Stimulated activated naive CD8-positive, alpha-beta T cell treated with anti-CD3 and anti-CD28 coated beads, Interleukin-15, Interleukin-2, amounts not matched to agents 100 ng/mL and 50 ng/mL, for 24 hours (primary cell): ENCODE results near the gene SAPCD2.

ENCODE experiments used
- H3K27ac Mint-ChIP-seq: one replicate; pipeline ENCODE4 v1.8.0; 2021; ENCODE audit warnings: mild to moderate bottlenecking, mixed read lengths
- H3K27me3 Mint-ChIP-seq: one replicate; pipeline ENCODE4 v1.8.0; 2021; ENCODE audit warnings: mixed read lengths
- H3K36me3 Mint-ChIP-seq: one replicate; pipeline ENCODE4 v1.8.0; 2021; ENCODE audit warnings: low read depth, mixed read lengths
- H3K4me1 Mint-ChIP-seq: one replicate; pipeline ENCODE4 v1.8.0; 2021; ENCODE audit warnings: low read depth, mixed read lengths
- H3K4me3 Mint-ChIP-seq: one replicate; pipeline ENCODE4 v1.8.0; 2021; ENCODE audit warnings: mild to moderate bottlenecking, mixed read lengths
- H3K9me3 Mint-ChIP-seq: one replicate; pipeline ENCODE4 v1.8.0; 2021; ENCODE audit warnings: mixed read lengths

The SAPCD2 gene

DNA sequence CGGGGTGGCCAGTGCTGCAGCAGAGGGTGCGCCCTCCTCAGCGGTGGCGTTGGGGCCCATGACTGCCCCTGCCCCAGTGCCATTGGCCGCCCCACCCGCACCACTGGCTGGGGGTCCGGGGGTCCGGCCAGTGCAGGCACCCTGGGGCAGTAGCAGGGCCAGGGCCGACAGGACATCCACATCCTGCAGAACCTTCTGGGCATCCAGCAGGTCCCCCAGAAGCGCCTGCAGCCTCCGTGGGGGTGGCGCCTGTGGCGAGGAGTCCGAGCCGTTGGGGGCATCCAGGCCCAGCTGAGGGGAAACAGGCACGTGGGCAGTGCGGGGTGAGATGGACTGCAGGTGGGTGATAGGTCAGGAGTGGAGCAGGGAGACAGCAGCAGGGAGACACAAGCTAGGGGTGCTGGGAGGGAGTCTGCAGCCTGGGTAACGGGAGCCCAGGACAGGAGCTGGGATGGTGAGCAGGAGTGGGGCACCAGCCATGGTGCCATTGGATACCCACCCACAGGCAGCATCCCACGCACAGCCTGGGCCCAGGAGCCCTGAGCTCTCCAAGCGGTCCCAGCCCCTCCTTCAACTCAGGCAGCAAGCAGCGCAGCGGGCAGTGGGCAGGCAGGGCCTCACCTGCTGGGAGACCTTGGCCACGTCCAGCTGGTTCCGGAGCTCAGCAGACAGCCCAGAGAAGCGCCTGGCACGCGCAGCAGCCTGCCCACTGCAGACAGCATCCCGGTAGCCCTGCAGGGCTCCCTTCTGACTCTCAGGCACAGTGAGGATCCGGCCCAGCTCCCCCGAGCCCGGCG, 49.4 kb downstream of the SAPCD2 start:
- Mint-ChIP-seq H3K36me3 (peaks cover 4% of the 10 kb centered on the region), H3K4me1 (no peaks in the 10 kb centered on the region), H3K27ac (no peak overlapping the region), H3K27me3 (no peaks in the 10 kb centered on the region), H3K9me3 (no peaks in the 10 kb centered on the region), H3K4me3 (no peak overlapping the region)

DNA sequence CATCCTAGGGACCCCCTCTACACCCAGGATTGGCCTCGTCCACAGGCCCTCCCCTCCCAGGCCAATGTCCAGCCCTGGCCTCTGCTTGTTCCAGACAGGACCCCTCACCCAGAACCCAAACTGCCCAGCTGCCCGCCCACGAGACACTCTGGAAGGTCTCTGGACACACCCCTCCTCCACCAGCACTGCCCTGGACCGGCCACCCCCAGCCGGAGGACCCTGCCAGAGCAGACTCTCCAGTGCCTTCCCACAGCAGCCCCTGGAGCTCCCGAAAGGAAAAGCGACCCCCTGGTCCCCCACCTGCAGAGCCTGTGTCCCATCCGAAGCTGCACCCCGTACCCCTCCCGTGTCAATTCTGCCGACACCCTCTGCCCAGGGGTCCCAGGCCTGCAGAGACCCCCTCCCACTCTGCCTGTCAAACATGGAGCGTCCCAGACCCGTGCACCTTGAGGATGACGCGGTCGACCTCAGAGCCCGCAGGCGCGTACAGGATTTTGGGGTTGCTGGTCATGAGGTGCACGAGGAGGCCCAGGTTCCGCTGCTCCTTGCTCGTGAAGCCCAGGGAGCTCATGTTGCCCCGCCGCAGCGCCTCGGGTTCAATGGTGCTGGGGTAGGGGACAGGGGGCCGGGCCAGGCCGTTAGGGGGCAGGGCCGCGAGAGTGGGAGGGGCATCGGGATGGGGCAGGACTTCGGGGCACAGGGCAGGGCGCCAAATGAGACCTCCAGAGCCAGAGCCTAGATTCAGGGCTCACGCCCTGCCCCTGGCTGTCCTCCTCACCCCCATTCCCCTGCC, 50.3 kb downstream of the SAPCD2 start:
- H3K27me3 Mint-ChIP-seq, result no peaks in the 10 kb centered on the region
- no peak overlapping the region for H3K4me3 Mint-ChIP-seq
- H3K36me3 Mint-ChIP-seq, result peaks cover 4% of the 10 kb centered on the region
- H3K4me1 Mint-ChIP-seq, result no peaks in the 10 kb centered on the region
- no peak overlapping the region for H3K27ac Mint-ChIP-seq
- no peaks in the 10 kb centered on the region for H3K9me3 Mint-ChIP-seq

DNA sequence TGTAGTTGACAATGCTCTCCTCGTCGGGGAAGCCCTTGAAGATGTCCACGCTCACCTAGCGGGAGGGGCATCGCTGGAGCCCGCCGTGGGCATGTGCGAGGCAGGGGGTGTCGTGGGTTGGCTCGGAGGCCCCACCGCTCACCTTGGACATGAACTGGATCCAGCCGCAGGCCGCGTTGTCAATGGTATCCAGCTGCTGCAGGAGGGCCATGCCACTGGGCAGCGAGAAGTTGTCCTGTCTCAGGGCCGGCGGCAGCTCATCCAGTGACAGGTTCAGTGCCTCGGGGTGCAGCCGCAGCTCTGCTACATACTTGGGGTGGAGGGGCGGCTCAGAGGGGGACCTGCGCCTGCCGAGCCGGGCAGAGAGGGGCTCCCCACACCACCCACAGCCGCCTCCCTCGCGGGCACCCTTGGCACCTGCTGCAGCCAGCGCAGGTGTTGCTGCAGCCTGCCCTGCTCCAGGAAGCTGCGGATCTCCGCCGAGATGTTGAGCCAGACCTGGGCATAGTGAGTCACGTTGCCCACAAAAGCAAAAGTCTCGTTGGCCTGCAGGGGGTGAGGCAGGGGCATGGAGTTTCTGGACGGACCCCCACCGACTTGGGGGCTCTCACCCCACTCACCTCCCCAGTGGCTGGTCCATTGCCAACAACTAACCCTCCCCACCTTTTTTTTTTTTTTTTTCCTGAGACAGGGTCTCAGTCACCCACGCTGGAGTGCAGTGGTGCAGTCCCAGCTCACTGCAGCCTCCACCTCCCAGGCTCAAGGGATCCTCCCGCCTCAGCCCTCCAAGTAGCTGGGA, 51.4 kb downstream of the SAPCD2 start:
- Mint-ChIP-seq H3K4me1 (no peaks in the 10 kb centered on the region), H3K36me3 (peaks cover 4% of the 10 kb centered on the region), H3K27me3 (no peaks in the 10 kb centered on the region), H3K4me3 (no peak overlapping the region), H3K9me3 (no peaks in the 10 kb centered on the region), H3K27ac (no peak overlapping the region)

DNA sequence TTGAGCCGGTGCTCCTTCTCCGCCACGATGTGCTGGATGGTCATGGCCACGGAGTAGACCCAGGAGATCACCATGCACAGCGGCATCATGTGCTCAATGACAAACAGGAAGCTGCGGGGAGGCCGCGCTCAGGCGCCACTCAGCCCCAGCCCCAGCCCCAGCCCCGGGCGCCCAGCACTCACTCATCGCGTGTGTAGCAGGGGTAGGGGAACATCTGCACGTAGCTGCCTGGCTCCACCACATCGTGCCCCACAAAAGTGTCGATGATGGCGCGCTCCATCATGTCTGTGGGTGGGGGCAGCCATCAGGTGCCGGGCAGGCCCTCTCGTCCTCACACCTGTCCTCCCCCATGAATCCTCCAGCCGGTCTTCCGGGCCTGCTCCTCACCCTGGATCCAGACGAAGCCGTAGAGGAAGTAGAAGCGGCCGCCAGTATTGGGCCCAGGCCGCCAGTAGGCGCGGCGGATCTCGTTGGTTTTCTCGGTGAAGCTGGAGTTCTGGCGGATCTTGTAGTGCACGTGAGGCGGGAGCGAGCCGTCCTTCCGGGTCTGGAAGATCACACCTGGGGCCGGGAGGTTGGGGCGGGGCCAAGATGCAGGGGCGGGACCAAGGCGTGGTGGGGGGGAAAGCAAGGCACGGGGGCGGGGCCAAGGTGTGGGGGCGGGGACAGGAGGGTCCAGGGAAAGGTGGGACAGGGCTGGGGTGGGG, 52.4 kb downstream of the SAPCD2 start:
- Mint-ChIP-seq H3K36me3 (peaks cover 4% of the 10 kb centered on the region), H3K27ac (no peak overlapping the region), H3K4me1 (no peaks in the 10 kb centered on the region), H3K4me3 (no peak overlapping the region), H3K9me3 (no peaks in the 10 kb centered on the region), H3K27me3 (no peaks in the 10 kb centered on the region)

DNA sequence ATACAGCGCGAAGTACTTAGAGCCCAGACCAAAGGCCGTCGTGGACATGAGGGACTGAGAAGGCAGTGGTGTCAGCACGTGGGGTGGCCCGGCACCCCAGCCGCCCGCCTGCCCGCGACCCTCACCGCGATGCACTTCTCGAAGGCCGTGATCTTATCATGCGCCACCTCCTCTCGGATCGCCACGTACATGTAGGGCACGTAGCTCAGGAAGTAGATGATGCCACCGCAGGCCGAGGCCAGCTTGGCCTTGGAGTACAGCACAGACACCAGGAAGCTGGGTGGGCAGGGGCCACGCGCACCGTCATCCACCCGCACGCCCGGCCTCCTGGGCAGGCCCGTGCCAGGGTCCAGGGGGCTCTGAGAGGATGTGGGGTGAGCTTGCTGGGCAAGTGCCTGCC, 53.3 kb downstream of the SAPCD2 start:
- Mint-ChIP-seq H3K9me3 (no peaks in the 10 kb centered on the region), H3K4me3 (no peak overlapping the region), H3K27me3 (no peaks in the 10 kb centered on the region), H3K27ac (no peak overlapping the region), H3K4me1 (no peaks in the 10 kb centered on the region), H3K36me3 (peaks cover 4% of the 10 kb centered on the region)

DNA sequence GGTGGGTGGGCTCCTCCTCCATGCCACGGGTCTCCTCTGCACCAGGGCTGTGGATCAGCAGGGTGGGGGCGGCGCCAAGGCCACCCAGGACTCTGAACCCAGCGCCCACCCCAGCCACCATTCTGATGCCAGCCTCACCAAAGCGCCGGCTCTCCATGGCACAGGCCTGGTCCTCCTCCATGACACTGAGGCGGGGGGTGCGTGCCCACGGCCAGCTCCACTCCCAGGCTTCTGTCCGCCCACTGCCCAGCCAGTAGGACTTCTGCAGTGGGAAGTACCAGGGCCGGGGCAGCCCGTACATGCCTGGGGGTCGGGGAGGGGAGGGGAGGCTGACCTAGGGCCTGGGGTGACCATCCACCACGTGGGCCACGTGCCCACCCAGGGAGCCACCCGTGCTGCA, 53.9 kb downstream of the SAPCD2 start:
- Mint-ChIP-seq H3K9me3 (no peaks in the 10 kb centered on the region), H3K4me3 (no peak overlapping the region), H3K36me3 (peaks cover 4% of the 10 kb centered on the region), H3K27me3 (no peaks in the 10 kb centered on the region), H3K4me1 (no peaks in the 10 kb centered on the region), H3K27ac (no peak overlapping the region)

DNA sequence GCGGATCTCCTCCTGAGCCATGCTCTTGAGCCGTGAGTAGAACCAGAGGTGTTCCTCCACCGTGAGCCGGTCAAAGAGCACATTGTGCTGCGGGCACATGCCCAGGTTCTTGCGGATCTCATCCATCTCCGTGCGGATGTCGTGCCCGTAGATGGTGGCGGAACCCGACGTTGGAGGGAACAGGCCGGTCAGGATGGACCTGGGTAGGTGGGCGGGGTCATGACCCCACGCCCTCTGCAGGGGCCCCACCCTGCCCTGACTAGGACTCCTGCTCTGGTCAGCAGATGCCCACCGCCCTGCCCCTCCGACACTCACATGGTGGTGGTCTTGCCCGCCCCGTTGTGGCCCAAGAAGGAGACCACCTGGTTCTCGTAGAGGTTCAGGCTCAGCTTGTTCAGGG, 54.4 kb downstream of the SAPCD2 start:
- Mint-ChIP-seq H3K27ac (no peak overlapping the region), H3K4me1 (no peaks in the 10 kb centered on the region), H3K9me3 (no peaks in the 10 kb centered on the region), H3K36me3 (peaks cover 4% of the 10 kb centered on the region), H3K27me3 (no peaks in the 10 kb centered on the region), H3K4me3 (no peak overlapping the region)

DNA sequence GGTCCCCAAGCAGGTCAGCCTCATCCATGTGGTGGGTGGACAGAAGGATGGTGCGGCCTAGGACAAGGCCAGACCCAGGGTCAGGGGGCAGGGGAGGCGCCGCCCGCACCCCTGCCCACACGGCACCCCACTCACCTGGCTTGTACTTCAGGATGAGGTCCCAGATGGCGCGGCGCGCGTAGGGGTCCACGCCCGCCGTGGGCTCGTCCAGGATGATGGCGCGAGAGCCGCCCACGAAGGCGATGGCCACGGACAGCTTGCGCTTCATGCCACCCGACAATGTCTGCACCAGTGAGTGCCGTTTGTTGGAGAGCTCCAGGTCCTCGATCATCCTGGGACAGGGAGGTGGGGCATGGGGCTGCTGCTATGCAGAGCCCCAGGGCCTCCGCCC, 54.8 kb downstream of the SAPCD2 start:
- Mint-ChIP-seq H3K4me1 (no peaks in the 10 kb centered on the region), H3K36me3 (peaks cover 4% of the 10 kb centered on the region), H3K27me3 (no peaks in the 10 kb centered on the region), H3K9me3 (no peaks in the 10 kb centered on the region), H3K4me3 (no peak overlapping the region), H3K27ac (no peak overlapping the region)

DNA sequence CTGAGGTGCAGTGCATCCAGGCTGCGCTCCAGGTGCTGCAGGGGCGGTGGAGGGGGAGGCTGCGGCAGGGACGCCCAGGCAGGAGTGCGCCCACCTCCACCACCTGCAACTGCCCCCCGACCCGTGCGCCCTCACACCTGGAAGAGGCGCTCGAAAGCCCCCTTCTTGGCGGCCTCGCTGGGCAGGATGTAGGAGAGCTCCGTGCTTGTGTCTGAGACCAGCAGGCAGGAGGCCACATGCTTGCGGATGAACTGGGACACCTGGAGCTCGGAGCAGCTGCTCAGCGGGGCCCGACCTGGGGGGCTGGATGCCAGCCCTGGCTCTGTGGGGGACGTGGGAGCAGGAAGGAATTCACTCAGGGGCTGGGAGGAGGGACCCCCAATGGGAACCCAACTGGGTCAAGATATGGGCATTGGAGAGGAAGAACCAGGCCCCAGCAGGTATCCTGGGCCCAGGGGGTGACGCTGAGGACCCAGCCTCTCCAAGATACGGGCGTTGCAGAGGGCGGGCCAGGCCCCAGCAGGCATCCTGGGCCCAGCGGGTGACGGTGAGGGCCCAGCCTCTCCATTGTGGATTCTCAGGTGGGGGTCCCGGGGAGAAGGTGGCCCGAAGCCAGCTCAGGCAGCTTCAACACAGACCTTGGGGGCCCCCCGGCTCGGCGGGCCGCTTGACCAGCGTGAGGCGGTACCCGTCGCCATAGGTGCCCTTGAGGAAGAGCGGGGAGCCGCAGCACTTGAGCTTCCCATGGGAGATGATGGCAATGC, 55.4 kb downstream of the SAPCD2 start:
- Mint-ChIP-seq H3K4me1 (no peaks in the 10 kb centered on the region), H3K4me3 (no peak overlapping the region), H3K36me3 (peaks cover 4% of the 10 kb centered on the region), H3K27ac (no peak overlapping the region), H3K9me3 (no peaks in the 10 kb centered on the region), H3K27me3 (no peaks in the 10 kb centered on the region)

DNA sequence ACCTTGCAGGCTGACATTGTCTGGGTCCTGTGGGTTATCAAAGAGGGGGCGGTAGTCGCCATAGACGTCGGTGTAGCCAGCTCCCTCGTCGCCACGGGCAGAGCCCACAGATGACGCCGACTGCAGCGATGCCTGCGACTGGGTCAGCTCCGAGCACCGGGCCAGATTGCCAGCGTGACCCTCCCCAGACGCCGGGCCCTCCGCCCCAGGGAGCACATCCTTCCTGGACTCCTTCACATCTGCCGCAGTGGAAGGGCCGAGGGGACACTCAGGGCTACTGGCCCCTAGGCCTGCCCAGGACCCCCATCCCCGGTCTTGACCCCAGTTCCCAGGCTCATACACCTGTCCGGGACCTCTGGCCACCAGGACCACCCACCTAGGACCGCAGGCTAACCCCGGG, 56.2 kb downstream of the SAPCD2 start:
- no peaks in the 10 kb centered on the region for H3K9me3 Mint-ChIP-seq

DNA sequence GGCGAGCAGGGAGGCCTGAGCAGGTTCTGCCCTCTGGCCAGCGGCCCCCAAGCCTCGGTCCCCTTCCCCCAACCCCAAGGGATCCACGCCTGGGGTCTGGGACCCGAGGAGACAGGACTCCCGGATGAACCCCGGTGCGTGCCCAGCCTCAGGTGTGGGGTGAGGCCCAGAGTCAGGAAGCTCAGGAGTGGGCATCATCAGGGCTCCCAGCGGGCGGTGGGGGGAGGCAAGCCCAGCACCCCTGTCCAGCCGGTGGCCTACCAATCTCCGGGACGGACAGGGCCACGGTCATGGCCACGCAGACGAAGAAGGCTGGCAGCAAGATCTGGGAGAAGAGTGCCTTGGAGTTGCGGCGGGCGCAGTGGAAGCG, 56.8 kb downstream of the SAPCD2 start:
- no peaks in the 10 kb centered on the region for H3K4me1 Mint-ChIP-seq
- H3K36me3 Mint-ChIP-seq, result peaks cover 4% of the 10 kb centered on the region
- H3K27ac Mint-ChIP-seq, result no peak overlapping the region
- no peaks in the 10 kb centered on the region for H3K9me3 Mint-ChIP-seq
- no peaks in the 10 kb centered on the region for H3K27me3 Mint-ChIP-seq
- no peak overlapping the region for H3K4me3 Mint-ChIP-seq

More for the DNA sequence above, 56.2 kb downstream of the SAPCD2 start:
- Mint-ChIP-seq H3K36me3 (peaks cover 4% of the 10 kb centered on the region), H3K27ac (no peak overlapping the region), H3K4me3 (no peak overlapping the region), H3K27me3 (no peaks in the 10 kb centered on the region), H3K4me1 (no peaks in the 10 kb centered on the region)

DNA sequence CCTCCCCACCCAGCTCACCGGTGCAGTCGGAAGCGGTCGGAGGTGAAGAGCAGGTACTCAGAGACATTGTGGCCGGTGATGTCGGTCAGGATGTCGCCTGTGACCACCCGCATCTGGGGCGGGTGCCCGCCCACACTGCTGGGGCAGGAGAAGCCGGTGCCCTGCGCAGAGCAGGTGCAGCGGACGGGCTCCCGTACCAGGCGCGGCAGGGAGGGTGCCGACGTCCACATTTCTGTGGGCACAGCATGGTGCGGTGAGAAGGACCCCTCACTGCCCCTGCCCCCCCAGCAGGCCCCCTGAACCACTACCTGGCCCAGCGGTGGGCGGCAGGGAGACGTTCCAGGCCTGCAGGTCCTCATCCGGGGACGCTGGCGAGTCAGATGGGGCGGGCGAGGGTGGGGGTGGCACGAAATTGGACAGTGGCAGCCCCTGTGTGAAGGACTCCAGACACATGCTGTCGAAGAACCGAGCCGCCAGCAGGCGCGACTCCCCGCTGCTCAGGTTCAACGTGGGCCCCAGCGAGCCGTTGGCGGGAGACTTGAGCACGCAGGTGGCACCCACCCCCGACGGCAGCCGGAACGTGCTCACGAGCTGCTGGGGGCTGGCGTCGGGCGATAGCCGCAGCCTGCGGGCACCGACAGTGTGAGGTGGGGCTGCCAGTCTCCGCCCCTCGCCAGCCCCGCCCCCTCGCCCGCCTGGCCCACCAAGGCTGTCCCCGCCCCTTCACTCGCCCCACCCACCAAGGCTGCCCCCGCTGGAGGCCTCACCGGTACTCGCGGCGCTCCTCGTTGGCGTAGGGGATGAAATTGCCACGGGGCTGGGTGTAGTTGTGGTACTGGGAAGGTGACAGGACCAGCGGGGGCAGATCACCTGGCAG, 57.4 kb downstream of the SAPCD2 start:
- Mint-ChIP-seq H3K36me3 (peaks cover 4% of the 10 kb centered on the region), H3K4me1 (no peaks in the 10 kb centered on the region), H3K27ac (no peak overlapping the region), H3K27me3 (no peaks in the 10 kb centered on the region), H3K4me3 (no peak overlapping the region), H3K9me3 (no peaks in the 10 kb centered on the region)
